H7 (cell line): ENCODE results near the gene ABCD4. TPM values are rescaled to one million over a fixed set of nuclear protein-coding genes. Genes with fewer than 3 reads are reported as not detected.

Experiments used
- DNase-seq: peaks from one replicate; pipeline ENCODE4 v3.0.0; 2012
- H3K27me3 ChIP-seq: 2 replicates; pipeline ENCODE4 v1.6.0; 2011; ENCODE audit warnings: mild to moderate bottlenecking, low read length; ENCODE audit not compliant: control insufficient read depth, insufficient read depth
- H3K36me3 ChIP-seq: replicated peaks from 2 replicates; pipeline ENCODE4 v1.5.1; 2011; ENCODE audit warnings: low read length; ENCODE audit not compliant: control insufficient read depth, insufficient read depth
- H3K4me3 ChIP-seq: 2 replicates; pipeline ENCODE4 v1.5.1; 2011; ENCODE audit warnings: low read depth, mild to moderate bottlenecking, control low read depth, low read length, moderate library complexity; ENCODE audit not compliant: insufficient read depth
- total RNA-seq: library from RNA; depleted of rRNA; stranded (reverse); fragments of >200 nt; shearing (Covaris generic); gene quantifications from 2 replicates; pipeline ENCODE4 v1.2.3, GENCODE V29; 2014; rRNA removed

ABCD4 gene
- total RNA-seq, 1 experiment from 2014 or later = 57.4 TPM

- H3K4me3 ChIP-seq = peak overlapping the region; percentile 26; the same call in 1 of the 2 replicates
- no peaks in the 10 kb centered on the region for H3K36me3 ChIP-seq
- peak; percentile 85 for DNase-seq
Observed at GRCh38 chr14:74239848-74240793, 62.6 kb downstream of the ABCD4 start.

GRCh38 chr14:74238974-74239847, 63.5 kb downstream of the ABCD4 start, which contains the start of gene VSX2:
Gene VSX2, plus strand, starts transcription at chr14:74239449. Its CDS starts 113 bp downstream, at chr14:74239562.
- peak within 1 kb of the TSS; percentile 26; the same call in 1 of the 2 replicates for H3K4me3 ChIP-seq
- peak; percentile 91 for DNase-seq
- no peaks in the 10 kb centered on the region for H3K36me3 ChIP-seq
- peaks cover 77% of the 10 kb centered on the region for H3K27me3 ChIP-seq

More at GRCh38 chr14:74239848-74240793, 62.6 kb downstream of the ABCD4 start:
- H3K27me3 ChIP-seq = peaks cover 85% of the 10 kb centered on the region

GRCh38 chr14:74237441-74237840, 65.3 kb downstream of the ABCD4 start:
- Histone ChIP-seq H3K27me3 (peaks cover 60% of the 10 kb centered on the region), H3K4me3 (no peak overlapping the region), H3K36me3 (no peaks in the 10 kb centered on the region)
- no peak for DNase-seq

Other genes starting within 250 kb of the ABCD4 start
- 15.6 and 27.2 TPM in 2 replicates for gene ALDH6A1, start 218.5 kb downstream of the ABCD4 start, total RNA-seq
- gene LIN52, start 218.0 kb downstream of the ABCD4 start, total RNA-seq = 13.3 and 18.3 TPM in 2 replicates
- gene VSX2, start 63.5 kb downstream of the ABCD4 start, total RNA-seq = not detected in 2 replicates
- 139 and 140 TPM in 2 replicates for gene VRTN, start 45.5 kb upstream of the ABCD4 start, total RNA-seq
- gene SYNDIG1L, start 123.3 kb upstream of the ABCD4 start, total RNA-seq = 0.48 and 0.76 TPM in 2 replicates
- gene NPC2, start 190.4 kb upstream of the ABCD4 start, total RNA-seq = 144 and 156 TPM in 2 replicates
- 44.5 and 45.3 TPM in 2 replicates for gene ISCA2, start 190.8 kb upstream of the ABCD4 start, total RNA-seq